Tibial nerve (tissue), 4 donors: ENCODE measurements around the gene CFAP210. TPM values are rescaled to one million over a fixed set of nuclear protein-coding genes. Genes with fewer than 3 reads are reported as not detected.
"Not testable (repeated sequence)": the region's sequence is repeated elsewhere in the genome, so short reads cannot be mapped to it uniquely, and the experiment has no call there.

Experiments
- DNase-seq, 2 donors: peaks; one replicate each; pipeline ENCODE4 v3.0.0-alpha.2; 2019; ENCODE audit warnings: low spot score in 2 of 2
- H3K27ac ChIP-seq, 4 donors: fragments of 200-600 bp; sonication (generic) in 3 of 4; one replicate each; pipeline ENCODE4 v1.5.1; 2017 to 2019; ENCODE audit warnings: mild to moderate bottlenecking in 1 of 4
- H3K27me3 ChIP-seq, 2 donors: fragments of 200-600 bp; sonication (generic) in 1 of 2; one replicate each; pipeline versions ENCODE4 v1.5.1 to v1.6.0; 2017 to 2019
- H3K36me3 ChIP-seq, 3 donors: fragments of 200-600 bp; sonication (generic); one replicate each; pipeline ENCODE4 v1.5.1; 2018 to 2019
- H3K4me1 ChIP-seq, 4 donors: fragments of 200-600 bp; sonication (generic) in 3 of 4; one replicate each; pipeline ENCODE4 v1.5.1; 2017 to 2019
- H3K4me3 ChIP-seq, 4 donors: fragments of 200-600 bp; sonication (generic) in 3 of 4; one replicate each; pipeline ENCODE4 v1.5.1; 2017 to 2019; ENCODE audit warnings: mild to moderate bottlenecking in 1 of 4, moderate library complexity in 1 of 4
- H3K9me3 ChIP-seq, 4 donors: fragments of 200-600 bp; sonication (generic) in 3 of 4; one replicate each; pipeline ENCODE4 v1.5.1; 2017 to 2019
- CTCF ChIP-seq, 5 experiments: fragments of 200-600 bp in 3 of 5; fragments of 450-650 bp in 2 of 5; sonication (generic) in 3 of 5; IDR thresholded peaks; one replicate each; pipeline ENCODE4 v1.5.1; 2016 to 2019; ENCODE audit warnings: antibody characterized with exemption in 5 of 5, mild to moderate bottlenecking in 3 of 5, moderate library complexity in 2 of 5
- EP300 ChIP-seq, 2 donors: sonication (generic); formaldehyde crosslinking; IDR thresholded peaks; one replicate each; pipeline ENCODE4 v1.6.1; 2017; ENCODE audit warnings: antibody characterized with exemption in 2 of 2, mild to moderate bottlenecking in 1 of 2
- POLR2A ChIP-seq, 2 donors: fragments of 450-650 bp; IDR thresholded peaks; one replicate each; pipeline ENCODE4 v1.6.1; 2017; ENCODE audit warnings: antibody characterized with exemption in 2 of 2, mild to moderate bottlenecking in 2 of 2, moderate library complexity in 2 of 2
- WGBS, 2 donors: methylation state at CpG; one replicate each; pipeline ENCODE4 v1.1.5; 2018; 5-methylcytosine and 5-hydroxymethylcytosine counted together
- total RNA-seq, 4 donors: library from RNA; depleted of rRNA; stranded (reverse); fragments of >200 nt; gene quantifications; one replicate each; pipeline ENCODE4 v1.1.0, GENCODE V29; 2016

Gene CFAP210
- total RNA-seq, 4 donors from 2014 or later = 0.60 to 0.87 TPM; not detected in 2

GRCh38 chr2:169707626-169708025 is 13.4 kb upstream of the CFAP210 start:
- 71 to 88% methylated on average over 2 of the region's 2 CpGs for WGBS, 2 donors
- no peak for DNase-seq
- no peak overlapping the region for H3K4me3 ChIP-seq
- H3K27me3 ChIP-seq = no peaks in the 10 kb centered on the region
- TF ChIP-seq CTCF (IDR thresholded peaks at IDR 0.05) = no peak
- TF ChIP-seq POLR2A (IDR thresholded peaks at IDR 0.05) = no peak
- no peak for TF ChIP-seq EP300 (IDR thresholded peaks at IDR 0.05)
- H3K27ac ChIP-seq = no peak overlapping the region
- peaks cover 0 to 4% (median 0%) of the 10 kb centered on the region in 3 donors for H3K36me3 ChIP-seq
- no peaks in the 10 kb centered on the region for H3K9me3 ChIP-seq
- H3K4me1 ChIP-seq = peaks cover 0 to 5% (median 0%) of the 10 kb centered on the region in 4 donors

GRCh38 chr2:169705927-169706326 is 11.7 kb upstream of the CFAP210 start:
- peak overlapping the region in 1 of 4 donors; percentile 22 for H3K27ac ChIP-seq

GRCh38 chr2:169704160-169704708 is 10.0 kb upstream of the CFAP210 start:
- TF ChIP-seq EP300 (IDR thresholded peaks at IDR 0.05) (no peak), POLR2A (IDR thresholded peaks at IDR 0.05) (no peak), CTCF (IDR thresholded peaks at IDR 0.05) (no peak)
- DNase-seq = no peak
- Histone ChIP-seq H3K27me3 (no peaks in the 10 kb centered on the region), H3K4me1 (peaks cover 0 to 5% (median 0%) of the 10 kb centered on the region in 4 donors), H3K9me3 (no peaks in the 10 kb centered on the region), H3K27ac (no peak overlapping the region), H3K36me3 (peaks cover 0 to 25% (median 0%) of the 10 kb centered on the region in 3 donors), H3K4me3 (no peak overlapping the region)
- 82 to 86% methylated on average over 1 of the region's 1 CpG for WGBS, 2 donors

More at GRCh38 chr2:169705927-169706326, 11.7 kb upstream of the CFAP210 start:
- Histone ChIP-seq H3K27me3 (no peaks in the 10 kb centered on the region), H3K36me3 (peaks cover 0 to 14% (median 0%) of the 10 kb centered on the region in 3 donors), H3K4me1 (peaks cover 0 to 5% (median 0%) of the 10 kb centered on the region in 4 donors), H3K9me3 (no peaks in the 10 kb centered on the region), H3K4me3 (no peak overlapping the region)
- DNase-seq = no peak
- no peak for TF ChIP-seq CTCF (IDR thresholded peaks at IDR 0.05)
- no peak for TF ChIP-seq POLR2A (IDR thresholded peaks at IDR 0.05)
- peak in 1 of 2 donors; percentile 22 for TF ChIP-seq EP300 (IDR thresholded peaks at IDR 0.05)
- 72 to 77% methylated on average over 2 of the region's 2 CpGs for WGBS, 2 donors

GRCh38 chr2:169702996-169703395 is 8.8 kb upstream of the CFAP210 start:
- 51 to 66% methylated on average over 3 of the region's 3 CpGs for WGBS, 2 donors
- Histone ChIP-seq H3K27ac (no peak overlapping the region), H3K4me1 (peaks cover 0 to 5% (median 0%) of the 10 kb centered on the region in 4 donors), H3K4me3 (no peak overlapping the region), H3K27me3 (no peaks in the 10 kb centered on the region), H3K9me3 (no peaks in the 10 kb centered on the region), H3K36me3 (peaks cover 0 to 30% (median 0%) of the 10 kb centered on the region in 3 donors)
- no peak for DNase-seq
- TF ChIP-seq POLR2A (IDR thresholded peaks at IDR 0.05) (no peak), EP300 (IDR thresholded peaks at IDR 0.05) (no peak), CTCF (IDR thresholded peaks at IDR 0.05) (no peak)

- peaks cover 0 to 26% (median 0%) of the 10 kb centered on the region in 3 donors for H3K36me3 ChIP-seq
- H3K4me1 ChIP-seq, H3K27ac ChIP-seq, H3K4me3 ChIP-seq, DNase-seq, H3K9me3 ChIP-seq, H3K27me3 ChIP-seq: not testable (repeated sequence)
- WGBS, 2 donors = 87 to 88% methylated on average over 2 of the region's 2 CpGs
Observed at GRCh38 chr2:169699173-169699572, 5.0 kb upstream of the CFAP210 start.
